Osteocyte (in vitro differentiated cells): Measurements from ENCODE around the gene RETREG3. TPM values are rescaled to one million over a fixed set of nuclear protein-coding genes. Genes with fewer than 3 reads are reported as not detected.

ENCODE experiments used
- DNase-seq: peaks from one replicate; pipeline ENCODE4 v3.0.0; 2021; ENCODE audit warnings: mixed read lengths; ENCODE audit not compliant: unreplicated experiment; ENCODE audit errors: extremely low spot score
- H3K27ac Mint-ChIP-seq: one replicate; pipeline ENCODE4 v1.8.0; 2021; ENCODE audit warnings: mild to moderate bottlenecking, mixed read lengths; ENCODE audit not compliant: unreplicated experiment
- H3K27me3 Mint-ChIP-seq: one replicate; pipeline ENCODE4 v1.8.0; 2021; ENCODE audit warnings: mixed read lengths; ENCODE audit not compliant: unreplicated experiment
- H3K36me3 Mint-ChIP-seq: one replicate; pipeline ENCODE4 v1.8.0; 2021; ENCODE audit warnings: mixed read lengths; ENCODE audit not compliant: unreplicated experiment
- H3K4me1 Mint-ChIP-seq: one replicate; pipeline ENCODE4 v1.8.0; 2021; ENCODE audit warnings: mixed read lengths; ENCODE audit not compliant: unreplicated experiment
- H3K4me3 Mint-ChIP-seq: one replicate; pipeline ENCODE4 v1.8.0; 2021; ENCODE audit warnings: mild to moderate bottlenecking, moderate library complexity, mixed read lengths; ENCODE audit not compliant: unreplicated experiment
- H3K9me3 Mint-ChIP-seq: one replicate; pipeline ENCODE4 v1.8.0; 2021; ENCODE audit warnings: mixed read lengths; ENCODE audit not compliant: unreplicated experiment
- long read RNA-seq: library from polyadenylated mRNA; unstranded; transcript quantifications from one replicate; pipeline ENCODE4 v2.0.0, GENCODE V29; 2021
- total RNA-seq: library from RNA; stranded (reverse); gene quantifications from 2 replicates; pipeline ENCODE4 v1.2.1, GENCODE V29; 2021
- TF ChIP-seq, protein P1 (sequence below): fragments of 200-600 bp; sonication (generic); IDR thresholded peaks from 2 replicates; pipeline ENCODE4 v1.5.0; 2021; ENCODE audit warnings: antibody characterized with exemption, mild to moderate bottlenecking, moderate library complexity

The RETREG3 gene, protein sequence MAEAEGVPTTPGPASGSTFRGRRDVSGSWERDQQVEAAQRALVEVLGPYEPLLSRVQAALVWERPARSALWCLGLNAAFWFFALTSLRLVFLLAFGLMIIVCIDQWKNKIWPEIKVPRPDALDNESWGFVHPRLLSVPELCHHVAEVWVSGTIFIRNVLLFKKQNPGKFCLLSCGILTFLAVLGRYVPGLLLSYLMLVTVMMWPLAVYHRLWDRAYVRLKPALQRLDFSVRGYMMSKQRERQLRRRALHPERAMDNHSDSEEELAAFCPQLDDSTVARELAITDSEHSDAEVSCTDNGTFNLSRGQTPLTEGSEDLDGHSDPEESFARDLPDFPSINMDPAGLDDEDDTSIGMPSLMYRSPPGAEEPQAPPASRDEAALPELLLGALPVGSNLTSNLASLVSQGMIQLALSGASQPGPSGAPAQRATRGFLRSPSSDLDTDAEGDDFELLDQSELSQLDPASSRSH
- 80.1 and 85.0 TPM in 2 replicates for total RNA-seq
- long read RNA-seq, transcript RETREG3-201 (9 exons, 3,759 nt): major isoform, 210 of 299 reads
- long read RNA-seq, transcript RETREG3-205 (8 exons, 1,632 nt): minor isoform, 23 of 299 reads
- long read RNA-seq, partial matches to known transcripts: 17 of 299 reads
- long read RNA-seq, other reads (novel, unspliced or antisense): 49 of 299 reads

DNA sequence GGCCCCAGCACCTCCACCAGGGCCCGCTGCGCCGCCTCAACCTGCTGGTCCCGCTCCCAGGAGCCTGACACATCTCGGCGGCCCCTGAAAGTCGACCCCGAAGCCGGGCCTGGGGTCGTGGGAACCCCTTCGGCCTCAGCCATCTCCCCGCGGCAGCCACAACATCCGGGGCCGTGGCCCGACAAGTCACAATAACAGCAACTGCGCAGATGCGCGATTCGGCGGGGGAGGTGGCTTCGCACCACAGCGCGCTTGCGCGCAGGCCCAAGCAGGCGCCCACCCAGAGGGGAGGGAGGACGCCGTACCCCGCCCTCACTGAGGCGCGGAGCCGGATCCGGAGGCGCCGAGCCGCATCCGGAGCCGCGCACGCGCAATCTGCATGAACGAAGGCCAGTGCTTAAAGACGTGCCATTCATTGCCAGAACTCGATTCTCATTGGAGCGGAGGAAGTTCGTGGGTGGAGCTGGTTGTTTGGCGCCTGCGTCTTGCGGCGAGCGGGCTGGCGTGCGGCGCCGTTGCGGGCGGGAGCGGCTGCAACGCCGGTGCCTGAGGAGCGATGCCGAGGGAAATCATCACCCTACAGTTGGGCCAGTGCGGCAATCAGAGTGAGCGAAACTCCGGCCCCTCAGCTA is at the start of gene RETREG3, which contains the start of gene TUBG1:
TSS of gene RETREG3 (minus strand) at position 193 of the 632 bp plus-strand sequence. CDS start at position 143, 50 bp downstream.
TSS of gene TUBG1 (plus strand) at position 502 of the 632 bp plus-strand sequence. CDS start at position 557, 55 bp downstream.
- peak; percentile 100 for DNase-seq
- Mint-ChIP-seq H3K27me3 (no peaks in the 10 kb centered on the region), H3K9me3 (no peaks in the 10 kb centered on the region), H3K27ac (peak within 1 kb of the TSS; percentile 95), H3K4me3 (peak within 1 kb of the TSS; percentile 99), H3K4me1 (peaks cover 33% of the 10 kb centered on the region), H3K36me3 (peaks cover 13% of the 10 kb centered on the region)
- TF ChIP-seq, protein P1, sequence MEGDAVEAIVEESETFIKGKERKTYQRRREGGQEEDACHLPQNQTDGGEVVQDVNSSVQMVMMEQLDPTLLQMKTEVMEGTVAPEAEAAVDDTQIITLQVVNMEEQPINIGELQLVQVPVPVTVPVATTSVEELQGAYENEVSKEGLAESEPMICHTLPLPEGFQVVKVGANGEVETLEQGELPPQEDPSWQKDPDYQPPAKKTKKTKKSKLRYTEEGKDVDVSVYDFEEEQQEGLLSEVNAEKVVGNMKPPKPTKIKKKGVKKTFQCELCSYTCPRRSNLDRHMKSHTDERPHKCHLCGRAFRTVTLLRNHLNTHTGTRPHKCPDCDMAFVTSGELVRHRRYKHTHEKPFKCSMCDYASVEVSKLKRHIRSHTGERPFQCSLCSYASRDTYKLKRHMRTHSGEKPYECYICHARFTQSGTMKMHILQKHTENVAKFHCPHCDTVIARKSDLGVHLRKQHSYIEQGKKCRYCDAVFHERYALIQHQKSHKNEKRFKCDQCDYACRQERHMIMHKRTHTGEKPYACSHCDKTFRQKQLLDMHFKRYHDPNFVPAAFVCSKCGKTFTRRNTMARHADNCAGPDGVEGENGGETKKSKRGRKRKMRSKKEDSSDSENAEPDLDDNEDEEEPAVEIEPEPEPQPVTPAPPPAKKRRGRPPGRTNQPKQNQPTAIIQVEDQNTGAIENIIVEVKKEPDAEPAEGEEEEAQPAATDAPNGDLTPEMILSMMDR: peak; percentile 65

DNA sequence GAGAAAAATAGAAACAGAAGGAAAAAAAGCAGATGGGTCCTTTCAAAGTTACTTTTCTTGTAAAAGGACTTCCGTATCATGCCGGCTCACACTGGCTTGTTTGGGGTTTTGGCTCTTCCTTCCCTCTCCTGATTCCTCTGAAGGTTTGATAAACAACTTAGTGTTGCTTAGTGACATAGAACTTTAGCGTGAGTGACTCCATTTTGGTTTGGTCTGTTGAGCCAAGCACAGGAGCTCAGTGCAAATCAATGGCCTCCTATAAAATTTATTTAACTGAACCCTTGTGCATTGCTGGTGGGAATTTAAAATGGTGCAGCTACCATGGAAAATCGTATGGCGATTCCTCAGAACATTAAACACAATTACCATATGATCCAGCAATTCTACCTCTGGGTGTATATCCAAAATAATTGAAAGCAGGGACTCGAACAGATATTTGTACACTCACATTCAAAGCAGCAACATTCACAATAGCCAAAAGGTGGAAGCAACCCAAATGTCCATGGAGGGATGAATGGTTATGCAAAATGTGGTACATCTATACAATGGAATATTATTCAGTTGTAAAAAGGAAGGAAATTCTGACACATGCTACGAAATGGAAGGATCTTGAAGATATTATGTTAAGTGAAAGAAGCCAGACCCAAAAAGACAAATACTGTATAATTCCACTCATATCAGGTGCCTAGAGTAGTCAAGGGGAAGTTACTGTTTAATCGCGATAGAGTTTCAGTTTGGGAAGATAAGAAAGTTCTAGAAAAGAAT is 48.8 kb upstream of the RETREG3 start:
- peaks cover 11% of the 10 kb centered on the region for H3K36me3 Mint-ChIP-seq
- no peaks in the 10 kb centered on the region for H3K27me3 Mint-ChIP-seq
- TF ChIP-seq, protein P1: no peak
- DNase-seq: no peak
- H3K9me3 Mint-ChIP-seq: no peaks in the 10 kb centered on the region
- H3K4me3 Mint-ChIP-seq: peak overlapping the region; percentile 49
- H3K4me1 Mint-ChIP-seq: peaks cover 33% of the 10 kb centered on the region
- H3K27ac Mint-ChIP-seq: no peak overlapping the region

DNA sequence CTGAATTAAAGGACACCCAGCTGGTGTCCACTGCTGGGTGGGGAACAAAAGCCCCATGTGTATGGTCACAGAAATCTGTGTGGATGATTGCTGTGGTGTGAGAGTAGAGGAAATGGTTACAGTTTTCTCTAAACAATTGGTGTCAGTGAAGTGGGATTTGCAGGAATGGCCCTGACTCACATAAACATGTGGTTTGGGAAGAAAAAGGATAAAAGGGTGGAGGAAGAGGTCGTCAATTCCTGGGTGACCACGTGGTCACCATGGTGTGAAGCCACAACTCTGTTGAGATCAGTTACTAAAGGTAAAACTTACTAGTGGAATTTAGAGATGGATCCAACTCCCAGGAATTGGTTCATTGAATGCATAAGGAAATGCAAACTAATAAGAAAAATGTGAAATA is 46.4 kb upstream of the RETREG3 start:
- peaks cover 27% of the 10 kb centered on the region for H3K4me1 Mint-ChIP-seq
- DNase-seq: no peak
- H3K27me3 Mint-ChIP-seq: no peaks in the 10 kb centered on the region
- H3K4me3 Mint-ChIP-seq: no peak overlapping the region
- H3K36me3 Mint-ChIP-seq: peaks cover 2% of the 10 kb centered on the region
- no peaks in the 10 kb centered on the region for H3K9me3 Mint-ChIP-seq
- H3K27ac Mint-ChIP-seq: no peak overlapping the region
- TF ChIP-seq, protein P1: no peak

DNA sequence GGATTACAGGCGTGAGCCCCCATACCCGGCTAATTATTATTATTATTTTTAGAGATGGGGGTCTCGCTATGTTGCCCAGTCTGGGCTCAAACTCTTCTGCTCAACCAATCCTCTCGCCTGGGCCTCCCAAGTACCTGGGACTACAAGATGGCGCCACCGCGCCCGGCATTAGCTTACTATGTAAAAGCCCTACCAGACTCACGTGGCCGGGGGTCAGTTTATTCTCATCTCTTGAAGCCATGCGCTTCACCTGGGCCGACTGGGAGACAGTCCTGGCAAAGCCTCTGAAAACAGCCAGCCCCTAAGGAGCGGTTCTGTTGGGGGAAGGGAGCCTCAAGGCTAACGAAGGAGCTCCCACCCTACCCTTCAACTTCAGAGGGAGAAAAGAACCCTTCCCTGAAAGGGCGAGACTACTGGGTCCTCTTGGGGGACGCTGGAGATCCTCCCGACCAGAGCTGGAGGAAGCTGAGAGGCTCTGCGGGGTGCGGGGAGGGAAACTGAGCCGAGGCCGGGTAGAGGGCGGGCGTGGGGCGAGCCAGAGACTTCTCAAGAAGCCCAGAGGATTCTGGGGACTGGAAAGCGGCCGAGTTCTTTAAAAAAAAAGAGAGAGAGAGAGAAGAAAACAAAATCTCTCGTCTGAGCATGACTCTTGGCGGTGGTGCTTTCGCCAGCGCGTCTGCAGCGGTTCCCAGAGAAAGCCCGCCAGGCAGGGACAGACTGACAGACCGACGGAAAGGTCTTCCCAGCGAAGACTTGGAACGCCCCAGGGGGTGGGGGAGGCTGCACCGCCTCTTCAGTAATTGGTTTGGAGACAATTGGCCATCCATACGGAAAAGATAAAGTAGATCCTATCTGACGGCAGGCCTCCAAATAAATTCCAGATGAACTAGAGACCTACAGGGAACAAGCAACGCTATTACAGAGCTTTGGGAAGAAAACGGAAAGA is 44.3 kb upstream of the RETREG3 start:
- no peaks in the 10 kb centered on the region for H3K9me3 Mint-ChIP-seq
- peak overlapping the region; percentile 60 for H3K4me3 Mint-ChIP-seq
- H3K4me1 Mint-ChIP-seq: peaks cover 16% of the 10 kb centered on the region
- DNase-seq: no peak
- H3K36me3 Mint-ChIP-seq: no peaks in the 10 kb centered on the region
- TF ChIP-seq, protein P1: no peak
- H3K27me3 Mint-ChIP-seq: no peaks in the 10 kb centered on the region
- peak overlapping the region; percentile 46 for H3K27ac Mint-ChIP-seq
